ENCODE results near the gene ADPRH.

ADPRH gene

DNA sequence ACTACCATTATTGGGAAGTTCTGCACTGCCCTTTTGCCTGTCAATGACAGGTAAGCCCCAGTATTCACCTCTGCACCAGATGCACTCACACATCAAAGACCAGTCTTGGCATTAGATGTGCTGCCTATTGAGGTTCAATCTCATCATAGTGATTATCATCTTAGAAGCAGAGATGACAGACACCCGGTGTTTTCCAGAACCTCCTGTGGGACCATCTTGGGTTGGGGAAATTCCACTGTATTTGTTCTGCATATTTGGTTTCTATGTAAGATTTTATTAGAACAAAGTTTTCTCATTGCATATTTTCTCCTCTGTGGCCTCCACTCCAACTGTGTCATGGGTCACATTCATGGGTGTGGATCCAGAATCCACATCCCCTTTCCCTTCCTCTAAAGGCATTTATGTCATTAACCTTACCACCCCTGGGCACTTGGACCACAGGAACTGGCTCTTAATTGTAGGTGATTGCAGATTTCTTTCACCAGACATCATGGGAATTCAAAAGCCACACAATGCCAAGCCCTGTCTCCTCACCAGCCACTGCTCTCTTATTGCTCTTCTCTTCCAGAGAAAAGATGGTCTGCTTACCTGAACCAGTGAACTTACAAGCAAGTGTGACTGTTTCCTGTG, 49.6 kb downstream of the ADPRH start:
- no peak for DNase-seq (ENCODE audit: low read depth in 4 of 4, low spot score in 1 of 4)

- DNase-seq (ENCODE audit: low read depth in 4 of 4, low spot score in 1 of 4) = no peak
These were observed 51.0 kb downstream of the ADPRH start for GRCh38 chr3:119630128-119630879.

- no peak for DNase-seq (ENCODE audit: low read depth in 4 of 4, low spot score in 1 of 4)
These were observed 51.6 kb downstream of the ADPRH start for GRCh38 chr3:119630880-119631329.

DNA sequence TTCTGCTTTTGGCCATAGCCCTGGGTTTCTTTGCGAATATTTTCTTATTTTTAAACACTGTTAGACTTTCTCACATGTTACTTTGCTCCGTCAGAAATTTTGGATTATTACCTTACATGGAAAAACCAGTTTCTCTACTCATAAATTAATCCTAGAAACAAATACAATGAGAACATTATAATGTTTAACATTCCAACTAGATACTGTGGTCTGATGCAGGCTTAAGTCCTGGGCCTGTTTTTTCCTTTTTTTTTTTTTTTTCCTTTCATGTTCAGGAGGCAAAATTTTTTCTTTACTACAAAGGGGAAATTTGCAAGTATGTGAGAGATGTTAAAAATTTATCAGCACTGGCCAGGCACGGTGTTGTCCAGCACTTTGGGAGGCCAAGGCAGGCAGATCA, 52.2 kb downstream of the ADPRH start:
- DNase-seq (ENCODE audit: low read depth in 4 of 4, low spot score in 1 of 4) = no peak

- no peak for DNase-seq (ENCODE audit: low read depth in 4 of 4, low spot score in 1 of 4)
These were observed 52.9 kb downstream of the ADPRH start for GRCh38 chr3:119632216-119632615.

GRCh38 chr3:119632829-119633228, 53.5 kb downstream of the ADPRH start:
- no peak for DNase-seq (ENCODE audit: low read depth in 4 of 4, low spot score in 1 of 4)

- no peak for DNase-seq (ENCODE audit: low read depth in 4 of 4, low spot score in 1 of 4)
These were observed 56.4 kb downstream of the ADPRH start for GRCh38 chr3:119635719-119636118.

DNA sequence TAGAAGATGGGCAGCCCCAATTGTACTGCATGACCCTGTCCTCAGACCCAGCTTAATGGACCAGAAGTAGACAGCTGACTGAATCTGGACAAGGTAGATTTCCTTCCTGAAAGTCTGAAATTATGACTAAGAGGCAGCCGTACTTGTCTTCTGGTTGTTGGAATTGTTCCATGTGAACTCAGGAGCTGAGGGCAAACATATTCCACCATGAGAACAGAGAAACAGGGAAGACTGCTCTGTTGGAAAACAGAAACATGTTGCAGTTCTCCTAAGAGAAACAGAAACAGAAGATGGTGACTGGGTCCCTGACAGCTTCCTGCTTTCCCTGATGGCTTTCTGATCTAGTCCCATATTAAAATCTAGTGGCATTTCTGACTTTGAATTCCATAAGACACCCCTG, 57.0 kb downstream of the ADPRH start:
- DNase-seq (ENCODE audit: low read depth in 4 of 4, low spot score in 1 of 4) = no peak

GRCh38 chr3:119636891-119637611, 57.8 kb downstream of the ADPRH start:
- no peak for DNase-seq (ENCODE audit: low read depth in 4 of 4, low spot score in 1 of 4)

GRCh38 chr3:119637679-119638477, 58.6 kb downstream of the ADPRH start:
- DNase-seq (ENCODE audit: low read depth in 4 of 4, low spot score in 1 of 4) = no peak

Data from stimulated activated CD4-positive, alpha-beta T cell treated with anti-CD3 and anti-CD28 coated beads, Interleukin-1b, Interleukin-23, amount 100 ng/mL, for 24 hours (primary cell).